HCT116 (cell line): ENCODE data around the gene PILRA. TPM values are rescaled to one million over a fixed set of nuclear protein-coding genes. Genes with fewer than 3 reads are reported as not detected.
A peak's percentile ranks its signal among the peaks of the same experiment; 100 is the strongest.

Source experiments
- ATAC-seq: fragments of 200-7000 bp; cut with Tn5 transposase; 2 replicates; pipeline ENCODE4 v1.9.1; 2020; ENCODE audit warnings: mild to moderate bottlenecking, moderate library complexity
- BruUV-seq: library from RNA; stranded (reverse); fragments of 400-500 nt; replicated peaks from 2 replicates; lab custom pipeline; 2021; lab: Mats Ljungman, UMichigan
- CTCF ChIA-PET: fragments of 300-600 bp; sonication (Branson Sonifier 250); formaldehyde crosslinking; loops from one replicate; lab custom pipeline; 2021; ENCODE audit warnings: antibody characterized with exemption; lab: Charles Lee
- POLR2A ChIA-PET: fragments of 300-600, 350-600 bp; sonication (Branson Sonifier 250); formaldehyde crosslinking; loops from one replicate; lab custom pipeline; 2021; ENCODE audit warnings: antibody characterized with exemption; lab: Charles Lee
- RAD21 ChIA-PET, 2 experiments: fragments of 300-600 bp; sonication (Branson Sonifier 250); formaldehyde crosslinking; loops; one replicate each; lab custom pipeline; 2023; ENCODE audit warnings: low total read pairs in 2 of 2; ENCODE audit not compliant: uncharacterized antibody in 2 of 2, unreplicated experiment in 2 of 2, low non-redundant PET in 1 of 2; lab: Charles Lee
- DNase-seq: peaks from one replicate; pipeline ENCODE4 v3.0.0-alpha.2; 2010; ENCODE audit warnings: low read depth, low spot score
- H2AFZ ChIP-seq: fragments of 200-600 bp; shearing (Covaris generic), sonication (generic); 2 replicates; pipeline ENCODE4 v1.6.1; 2017; ENCODE audit warnings: low read depth, mixed run types, mixed read lengths, antibody characterized with exemption, low read length; ENCODE audit not compliant: poor library complexity, severe bottlenecking
- H3K27ac ChIP-seq: 2 replicates; pipeline ENCODE4 v1.5.1; 2012; ENCODE audit warnings: low read depth, low read length
- H3K27me3 ChIP-seq: fragments of 200-600 bp; sonication (generic); 2 replicates; pipeline ENCODE4 v1.6.1; 2016; ENCODE audit warnings: mixed run types, low read length, mixed read lengths; ENCODE audit not compliant: insufficient read depth
- H3K36me3 ChIP-seq, 2 experiments: fragments of 200-500 bp in 1 of 2; fragments of 200-600 bp in 1 of 2; sonication (Bioruptor generic) in 1 of 2; sonication (generic) in 1 of 2; 2 replicates each; pipeline versions ENCODE4 v1.5.1 to v1.6.1; 2014 to 2016; ENCODE audit warnings: low read length in 2 of 2, inconsistent platforms in 1 of 2, mixed read lengths in 1 of 2, mixed run types in 1 of 2; ENCODE audit not compliant: insufficient read depth in 2 of 2, control insufficient read depth in 1 of 2
- H3K4me1 ChIP-seq, 2 experiments: fragments of 200-600 bp in 1 of 2; sonication (generic) in 1 of 2; 2 replicates each; pipeline versions ENCODE4 v1.5.1 to v1.6.1; 2012 to 2017; ENCODE audit warnings: low read length in 2 of 2, inconsistent platforms in 1 of 2, mild to moderate bottlenecking in 1 of 2, mixed read lengths in 1 of 2, mixed run types in 1 of 2, moderate library complexity in 1 of 2; ENCODE audit not compliant: insufficient read depth in 2 of 2, control insufficient read depth in 1 of 2
- H3K4me2 ChIP-seq: fragments of 200-600 bp; sonication (generic); 2 replicates; pipeline ENCODE4 v1.6.1; 2017; ENCODE audit warnings: mixed run types, low read length, mixed read lengths
- H3K4me3 ChIP-seq, 2 experiments: fragments of 200-600 bp in 1 of 2; sonication (generic) in 1 of 2; replicated peaks in 1 of 2; 2 replicates each; pipeline ENCODE4 v1.5.1; 2011 to 2016; ENCODE audit warnings: low read length in 2 of 2, control low read depth in 1 of 2, low read depth in 1 of 2, mild to moderate bottlenecking in 1 of 2, mixed read lengths in 1 of 2, mixed run types in 1 of 2
- H3K79me2 ChIP-seq: fragments of 200-600 bp; sonication (generic); 2 replicates; pipeline ENCODE4 v1.6.1; 2017; ENCODE audit warnings: mild to moderate bottlenecking, mixed run types, low read length, moderate library complexity, mixed read lengths; ENCODE audit not compliant: insufficient read depth
- H3K9ac ChIP-seq: fragments of 200-600 bp; sonication (generic); 2 replicates; pipeline ENCODE4 v1.6.1; 2016; ENCODE audit warnings: low read length, mixed read lengths
- H3K9me2 ChIP-seq: fragments of 200-600 bp; sonication (generic), shearing (Covaris generic); 2 replicates; pipeline ENCODE4 v1.6.1; 2017; ENCODE audit warnings: mixed run types, mild to moderate bottlenecking, moderate library complexity; ENCODE audit not compliant: insufficient read depth
- H3K9me3 ChIP-seq, 2 experiments: fragments of 200-500 bp in 1 of 2; fragments of 200-600 bp in 1 of 2; sonication (Bioruptor generic) in 1 of 2; sonication (generic) in 1 of 2; 2 replicates each; pipeline ENCODE4 v1.6.1; 2014 to 2017; ENCODE audit warnings: low read length in 2 of 2, mixed read lengths in 2 of 2, inconsistent platforms in 1 of 2, low read depth in 1 of 2, mild to moderate bottlenecking in 1 of 2, mixed run types in 1 of 2, moderate library complexity in 1 of 2; ENCODE audit not compliant: control insufficient read depth in 1 of 2, insufficient read depth in 1 of 2
- H4K20me1 ChIP-seq: fragments of 200-600 bp; sonication (generic), shearing (Covaris generic); 2 replicates; pipeline ENCODE4 v1.6.1; 2017; ENCODE audit warnings: mixed run types, mild to moderate bottlenecking, moderate library complexity; ENCODE audit not compliant: insufficient read depth
- ATF3 ChIP-seq: IDR thresholded peaks from 2 replicates; pipeline ENCODE4 v1.6.1; 2012
- CBX3 ChIP-seq: IDR thresholded peaks from 2 replicates; pipeline ENCODE4 v1.6.1; 2012; ENCODE audit warnings: low read depth
- CEBPB ChIP-seq: IDR thresholded peaks from 2 replicates; pipeline ENCODE4 v1.6.1; 2012; ENCODE audit warnings: low read depth
- CTCF ChIP-seq, 3 experiments: fragments of 200-600 bp in 1 of 3; sonication (generic) in 1 of 3; IDR thresholded peaks in 2 of 3; conservative IDR thresholded peaks in 1 of 3; 2 replicates each; pipeline ENCODE4 v1.5.1; 2012 to 2017; ENCODE audit warnings: low read depth in 2 of 3, low read length in 2 of 3, antibody characterized with exemption in 1 of 3, borderline replicate concordance in 1 of 3, control low read depth in 1 of 3, mild to moderate bottlenecking in 1 of 3, mixed read lengths in 1 of 3, mixed run types in 1 of 3, moderate library complexity in 1 of 3; ENCODE audit not compliant: insufficient read depth in 1 of 3
- EZH2 ChIP-seq: fragments of 200-600 bp; sonication (generic); IDR thresholded peaks from 2 replicates; pipeline ENCODE4 v1.6.1; 2017; ENCODE audit warnings: antibody characterized with exemption, mixed run types
- EZH2phosphoT487 ChIP-seq: fragments of 200-600 bp; IDR thresholded peaks from 2 replicates; pipeline ENCODE4 v1.6.1; 2018; ENCODE audit warnings: antibody characterized with exemption, borderline replicate concordance
- POLR2A ChIP-seq: IDR thresholded peaks from 2 replicates; pipeline ENCODE4 v1.7.0; 2011; ENCODE audit warnings: borderline replicate concordance; ENCODE audit not compliant: insufficient read depth, insufficient read length; ENCODE audit errors: extremely low read depth
- POLR2AphosphoS5 ChIP-seq: IDR thresholded peaks from 2 replicates; pipeline ENCODE4 v1.6.1; 2011; ENCODE audit warnings: mild to moderate bottlenecking, low read depth, low read length, moderate library complexity
- SIN3A ChIP-seq: IDR thresholded peaks from 2 replicates; pipeline ENCODE4 v1.6.1; 2012; ENCODE audit warnings: low read depth
- SP1 ChIP-seq: IDR thresholded peaks from 2 replicates; pipeline ENCODE4 v1.6.1; 2012; ENCODE audit warnings: low read depth
- SRF ChIP-seq: IDR thresholded peaks from 2 replicates; pipeline ENCODE4 v1.6.1; 2012; ENCODE audit warnings: low read depth
- TCF7L2 ChIP-seq: IDR thresholded peaks from 2 replicates; pipeline ENCODE4 v1.7.0; 2011; ENCODE audit warnings: borderline replicate concordance, inconsistent platforms; ENCODE audit not compliant: insufficient read depth, insufficient read length; ENCODE audit errors: extremely low read depth
- YY1 ChIP-seq: IDR thresholded peaks from 2 replicates; pipeline ENCODE4 v1.6.1; 2011; ENCODE audit warnings: low read length, low read depth, moderate library complexity, mild to moderate bottlenecking; ENCODE audit not compliant: insufficient replicate concordance; ENCODE audit errors: extremely low read depth
- ZBTB33 ChIP-seq: IDR thresholded peaks from 2 replicates; pipeline ENCODE4 v1.6.1; 2011; ENCODE audit warnings: mild to moderate bottlenecking, low read length, moderate library complexity; ENCODE audit not compliant: insufficient replicate concordance; ENCODE audit errors: extremely low read depth
- ZNF274 ChIP-seq: fragments of 200-500 bp; sonication (Bioruptor generic); IDR thresholded peaks from 2 replicates; pipeline ENCODE4 v1.6.1; 2014; ENCODE audit warnings: mild to moderate bottlenecking, low read depth, low read length, inconsistent platforms
- intact Hi-C: fragments of 100-400 bp; cut with micrococcal nuclease; formaldehyde crosslinking; loops from 2 replicates; pipeline ENCODE4 v1.10.0; 2022
- total RNA-seq: library from RNA; stranded (reverse); gene quantifications from one replicate; pipeline ENCODE4 v1.2.1, GENCODE V29; 2021; ENCODE audit not compliant: unreplicated experiment

Gene PILRA
- total RNA-seq, 1 experiment from 2014 or later, result 1.8 TPM

GRCh38 chr7:100428967-100429636 is 55.8 kb downstream of the PILRA start:
- ATAC-seq (peak; percentile 75), DNase-seq (peak; percentile 99)
- BruUV-seq, result no TSS peak
- Histone ChIP-seq H3K4me1 (peaks cover 0 to 52% of the 10 kb centered on the region in 2 experiments), H4K20me1 (no peaks in the 10 kb centered on the region), H3K9me3 (no peaks in the 10 kb centered on the region), H3K4me3 (peak overlapping the region; percentile 82 to 85), H3K4me2 (peak overlapping the region; percentile 89), H3K9ac (peak overlapping the region; percentile 89), H2AFZ (no peak overlapping the region), H3K27ac (peak overlapping the region; percentile 99), H3K36me3 (peaks cover 4 to 30% of the 10 kb centered on the region in 2 experiments; a peak in 2 of 4 replicates), H3K79me2 (peaks cover 45% of the 10 kb centered on the region), H3K27me3 (no peaks in the 10 kb centered on the region), H3K9me2 (no peaks in the 10 kb centered on the region)
- ChIA-PET CTCF (interaction anchor here (1.0 to 2.6 kb wide), 4 partner anchors 21 to 277 kb away, joined by 3 to 12 read pairs (median 4); partner anchors contain the start of genes POP7 and TSC22D4), POLR2A (interaction anchor here (0.8 to 2.5 kb wide), 28 partner anchors 8 to 656 kb away, joined by 3 to 15 read pairs (median 4); partner anchors contain the start of genes AGFG2, AP4M1, FBXO24 and LAMTOR4), RAD21 (interaction anchor here in 1 of 2 experiments (1.0 kb wide), 1 partner anchor 296 kb away, joined by 3 read pairs; no protein-coding TSS in a partner anchor)
- intact Hi-C loops, result no loop called here
- TF ChIP-seq ZNF274 (no peak), YY1 (peak; percentile 43), SRF (no peak), SP1 (no peak), POLR2A (peak; percentile 8), EZH2phosphoT487 (no peak), SIN3A (no peak), EZH2 (no peak), CEBPB (no peak), CBX3 (no peak), ATF3 (no peak), CTCF (IDR thresholded peaks at IDR 0.05 in 2 of 3, conservative IDR thresholded peaks at IDR 0.05 in 1 of 3; ENCODE audit: borderline replicate concordance in 1 of 3, insufficient read depth in 1 of 3, low read depth in 2 of 3, low read length in 2 of 3) (no peak), POLR2AphosphoS5 (peak; percentile 86), ZBTB33 (no peak), TCF7L2 (peak; percentile 54)
